Naive thymus-derived CD4-positive, alpha-beta T cell (primary cell): ENCODE data around the gene SCNN1B. TPM values are rescaled to one million over a fixed set of nuclear protein-coding genes. Genes with fewer than 3 reads are reported as not detected.

Source experiments
- ATAC-seq: fragments of 150-1000 bp; cut with Tn5 transposase; 2 replicates; pipeline ENCODE4 v1.10.0; 2021; ENCODE audit warnings: mild to moderate bottlenecking, moderate library complexity
- CTCF ChIA-PET: fragments of 350-600 bp; sonication (Branson Sonifier 250); formaldehyde crosslinking; loops from one replicate; lab custom pipeline; 2021; ENCODE audit warnings: antibody characterized with exemption; lab: Charles Lee
- POLR2A ChIA-PET: fragments of 350-600 bp; sonication (Branson Sonifier 250); formaldehyde crosslinking; loops from one replicate; lab custom pipeline; 2021; ENCODE audit warnings: antibody characterized with exemption, inconsistent platforms; lab: Charles Lee
- DNase-seq, 9 donors: peaks; one replicate each; pipeline versions ENCODE4 v3.0.0 to v3.0.0-alpha.2; 2020 to 2022; ENCODE audit warnings: mixed read lengths in 1 of 9
- H3K27ac ChIP-seq: one replicate; pipeline ENCODE4 v1.7.0; 2013; ENCODE audit warnings: mild to moderate bottlenecking, low read depth, low read length, moderate library complexity
- H3K27me3 ChIP-seq, 2 donors: one replicate each; pipeline ENCODE4 v1.7.0; 2013; ENCODE audit warnings: low read length in 2 of 2, mild to moderate bottlenecking in 2 of 2, moderate library complexity in 2 of 2; ENCODE audit not compliant: control insufficient read depth in 2 of 2, insufficient read depth in 2 of 2
- H3K36me3 ChIP-seq, 3 experiments: 1 replicate in 2 of 3; 2 replicates in 1 of 3; pipeline ENCODE4 v1.7.0; 2013; ENCODE audit warnings: low read length in 3 of 3, mild to moderate bottlenecking in 3 of 3, moderate library complexity in 1 of 3; ENCODE audit not compliant: insufficient read depth in 3 of 3, control insufficient read depth in 2 of 3
- H3K4me1 ChIP-seq, 2 donors: one replicate each; pipeline ENCODE4 v1.7.0; 2013; ENCODE audit warnings: low read length in 2 of 2, mild to moderate bottlenecking in 2 of 2, moderate library complexity in 1 of 2; ENCODE audit not compliant: control insufficient read depth in 2 of 2, insufficient read depth in 2 of 2
- H3K4me3 ChIP-seq: 2 replicates; pipeline ENCODE4 v1.7.0; 2013; ENCODE audit warnings: mild to moderate bottlenecking, low read length
- H3K9me3 ChIP-seq, 3 experiments: 1 replicate in 2 of 3; 2 replicates in 1 of 3; pipeline ENCODE4 v1.7.0; 2013; ENCODE audit warnings: low read length in 3 of 3; ENCODE audit not compliant: control insufficient read depth in 2 of 3
- H3K27ac Mint-ChIP-seq, 9 donors: one replicate each; pipeline ENCODE4 v1.8.0; 2020 to 2022; ENCODE audit warnings: mixed read lengths in 9 of 9, mild to moderate bottlenecking in 8 of 9, moderate library complexity in 5 of 9, inconsistent platforms in 2 of 9
- H3K27me3 Mint-ChIP-seq, 5 donors: one replicate each; pipeline ENCODE4 v1.8.0; 2021 to 2022; ENCODE audit warnings: mixed read lengths in 5 of 5, mild to moderate bottlenecking in 1 of 5
- H3K36me3 Mint-ChIP-seq, 5 donors: one replicate each; pipeline ENCODE4 v1.8.0; 2020 to 2022; ENCODE audit warnings: mixed read lengths in 5 of 5, mild to moderate bottlenecking in 3 of 5, inconsistent platforms in 1 of 5
- H3K4me1 Mint-ChIP-seq, 7 donors: one replicate each; pipeline ENCODE4 v1.8.0; 2020 to 2022; ENCODE audit warnings: mixed read lengths in 7 of 7, mild to moderate bottlenecking in 3 of 7, inconsistent platforms in 1 of 7
- H3K4me3 Mint-ChIP-seq, 10 donors: one replicate each; pipeline ENCODE4 v1.8.0; 2020 to 2022; ENCODE audit warnings: mild to moderate bottlenecking in 10 of 10, mixed read lengths in 10 of 10, moderate library complexity in 6 of 10, inconsistent platforms in 2 of 10
- H3K9me3 Mint-ChIP-seq, 11 donors: one replicate each; pipeline ENCODE4 v1.8.0; 2020 to 2022; ENCODE audit warnings: mixed read lengths in 11 of 11, mild to moderate bottlenecking in 4 of 11, inconsistent platforms in 1 of 11, moderate library complexity in 1 of 11
- intact Hi-C, 2 donors: fragments of 100-400 bp; cut with micrococcal nuclease; formaldehyde crosslinking; loops; one replicate each; pipeline ENCODE4 v1.15.1; 2023
- polyA plus RNA-seq, 2 donors: library from polyadenylated mRNA; unstranded; fragments of 300-500 nt; fragmentation: Illumina TruSeq; gene quantifications; one replicate each; pipeline ENCODE4 v1.2.3, GENCODE V29; 2021
- total RNA-seq, 6 experiments: library from RNA in 5 of 6; stranded (reverse) in 5 of 6; gene quantifications; 1 replicate in 5 of 6; 2 replicates in 1 of 6; pipeline ENCODE4 v1.2.3 and lab custom pipeline; 2021 to 2026

The SCNN1B gene
- total and polyA plus RNA-seq, 7 experiments from 2014 or later = not detected

- CTCF ChIA-PET = no interaction called here
- no peak for DNase-seq
These were observed 15.6 kb downstream of the SCNN1B start for GRCh38 chr16:23317751-23318150.

GRCh38 chr16:23318639-23319038, 16.5 kb downstream of the SCNN1B start:
- H3K27ac Mint-ChIP-seq = no peak overlapping the region
- ChIA-PET CTCF (no interaction called here), POLR2A (no interaction called here)
- H3K36me3 Mint-ChIP-seq = no peaks in the 10 kb centered on the region
- no peak overlapping the region for H3K4me3 ChIP-seq
- no peaks in the 10 kb centered on the region for H3K36me3 ChIP-seq
- no peaks in the 10 kb centered on the region for H3K4me1 Mint-ChIP-seq
- H3K27me3 Mint-ChIP-seq = peaks cover 0 to 5% (median 0%) of the 10 kb centered on the region in 5 donors
- intact Hi-C loops = no loop called here
- no peak overlapping the region for H3K27ac ChIP-seq
- no peaks in the 10 kb centered on the region for H3K27me3 ChIP-seq
- peaks cover 0 to 1% (median 0%) of the 10 kb centered on the region in 11 donors for H3K9me3 Mint-ChIP-seq
- ATAC-seq (no peak), DNase-seq (no peak)
- no peak overlapping the region for H3K4me3 Mint-ChIP-seq
- H3K4me1 ChIP-seq = no peaks in the 10 kb centered on the region
- peaks cover 0 to 3% (median 0%) of the 10 kb centered on the region in 3 experiments for H3K9me3 ChIP-seq

More at GRCh38 chr16:23317751-23318150, 15.6 kb downstream of the SCNN1B start:
- POLR2A ChIA-PET = no interaction called here
- intact Hi-C loops = no loop called here
- Histone ChIP-seq H3K27ac (no peak overlapping the region), H3K9me3 (peaks cover 0 to 3% (median 0%) of the 10 kb centered on the region in 3 experiments), H3K27me3 (no peaks in the 10 kb centered on the region), H3K4me1 (no peaks in the 10 kb centered on the region), H3K4me3 (no peak overlapping the region), H3K36me3 (no peaks in the 10 kb centered on the region)
- Mint-ChIP-seq H3K4me1 (no peaks in the 10 kb centered on the region), H3K27ac (no peak overlapping the region), H3K27me3 (peaks cover 0 to 5% (median 0%) of the 10 kb centered on the region in 5 donors), H3K36me3 (no peaks in the 10 kb centered on the region), H3K9me3 (peaks cover 0 to 1% (median 0%) of the 10 kb centered on the region in 11 donors), H3K4me3 (no peak overlapping the region)
- no peak for ATAC-seq

DNA sequence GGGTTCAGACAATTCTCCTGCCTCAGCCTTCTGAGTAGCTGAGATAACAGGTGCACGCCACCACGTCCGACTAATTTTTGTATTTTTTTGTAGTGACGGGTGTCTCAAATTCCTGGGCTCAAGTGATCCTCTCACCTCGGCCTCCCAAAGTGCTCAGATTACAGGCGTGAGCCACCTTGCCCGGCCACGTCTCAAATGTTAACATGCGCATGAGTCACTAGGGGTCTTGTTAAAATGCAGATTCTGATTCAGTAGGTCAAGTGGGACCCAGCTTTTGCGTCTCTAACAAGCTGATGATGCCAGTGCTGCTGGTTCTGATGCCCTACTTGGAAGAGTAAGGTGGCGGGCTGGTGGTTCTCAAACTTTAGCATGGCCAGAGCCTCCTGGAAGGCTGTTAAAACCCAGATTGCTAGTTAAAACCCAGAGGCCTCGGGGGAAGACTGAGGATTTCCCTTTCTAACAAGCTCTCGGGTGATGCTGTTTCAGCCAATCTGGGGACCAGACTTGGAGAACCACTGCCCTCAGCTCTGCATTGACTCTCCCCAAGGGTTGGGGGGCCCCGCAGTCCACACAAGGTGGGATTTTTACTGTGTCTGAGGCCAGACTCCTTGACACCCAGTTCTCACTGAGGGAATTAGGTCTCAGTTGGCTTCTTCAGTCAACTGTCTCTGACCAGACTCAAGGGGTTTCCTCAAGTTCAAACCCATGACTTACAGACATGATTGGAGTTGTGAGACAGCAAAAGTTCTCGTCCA, 17.9 kb downstream of the SCNN1B start:
- no peak for ATAC-seq
- intact Hi-C loops = no loop called here
- Mint-ChIP-seq H3K9me3 (peaks cover 0 to 1% (median 0%) of the 10 kb centered on the region in 11 donors), H3K36me3 (no peaks in the 10 kb centered on the region), H3K27ac (no peak overlapping the region), H3K4me1 (no peaks in the 10 kb centered on the region), H3K4me3 (no peak overlapping the region), H3K27me3 (peaks cover 0 to 5% (median 0%) of the 10 kb centered on the region in 5 donors)
- H3K36me3 ChIP-seq = no peaks in the 10 kb centered on the region
- H3K27ac ChIP-seq = no peak overlapping the region
- no peak for DNase-seq
- no peaks in the 10 kb centered on the region for H3K27me3 ChIP-seq
- H3K9me3 ChIP-seq = peaks cover 0 to 3% (median 0%) of the 10 kb centered on the region in 3 experiments
- H3K4me1 ChIP-seq = no peaks in the 10 kb centered on the region
- CTCF ChIA-PET = no interaction called here
- H3K4me3 ChIP-seq = no peak overlapping the region
- POLR2A ChIA-PET = no interaction called here

GRCh38 chr16:23320693-23321092, 18.6 kb downstream of the SCNN1B start:
- H3K27me3 ChIP-seq = no peaks in the 10 kb centered on the region
- no peaks in the 10 kb centered on the region for H3K36me3 ChIP-seq
- no peaks in the 10 kb centered on the region for H3K36me3 Mint-ChIP-seq
- no peaks in the 10 kb centered on the region for H3K4me1 ChIP-seq
- no peaks in the 10 kb centered on the region for H3K9me3 Mint-ChIP-seq
- H3K27me3 Mint-ChIP-seq = peaks cover 0 to 5% (median 0%) of the 10 kb centered on the region in 5 donors
- no peaks in the 10 kb centered on the region for H3K4me1 Mint-ChIP-seq
- intact Hi-C loops = no loop called here
- no peak overlapping the region for H3K4me3 Mint-ChIP-seq
- H3K4me3 ChIP-seq = no peak overlapping the region
- no peak overlapping the region for H3K27ac Mint-ChIP-seq
- H3K27ac ChIP-seq = no peak overlapping the region
- ATAC-seq (no peak), DNase-seq (no peak)
- ChIA-PET POLR2A (no interaction called here), CTCF (no interaction called here)
- peaks cover 0 to 3% (median 0%) of the 10 kb centered on the region in 3 experiments for H3K9me3 ChIP-seq

DNA sequence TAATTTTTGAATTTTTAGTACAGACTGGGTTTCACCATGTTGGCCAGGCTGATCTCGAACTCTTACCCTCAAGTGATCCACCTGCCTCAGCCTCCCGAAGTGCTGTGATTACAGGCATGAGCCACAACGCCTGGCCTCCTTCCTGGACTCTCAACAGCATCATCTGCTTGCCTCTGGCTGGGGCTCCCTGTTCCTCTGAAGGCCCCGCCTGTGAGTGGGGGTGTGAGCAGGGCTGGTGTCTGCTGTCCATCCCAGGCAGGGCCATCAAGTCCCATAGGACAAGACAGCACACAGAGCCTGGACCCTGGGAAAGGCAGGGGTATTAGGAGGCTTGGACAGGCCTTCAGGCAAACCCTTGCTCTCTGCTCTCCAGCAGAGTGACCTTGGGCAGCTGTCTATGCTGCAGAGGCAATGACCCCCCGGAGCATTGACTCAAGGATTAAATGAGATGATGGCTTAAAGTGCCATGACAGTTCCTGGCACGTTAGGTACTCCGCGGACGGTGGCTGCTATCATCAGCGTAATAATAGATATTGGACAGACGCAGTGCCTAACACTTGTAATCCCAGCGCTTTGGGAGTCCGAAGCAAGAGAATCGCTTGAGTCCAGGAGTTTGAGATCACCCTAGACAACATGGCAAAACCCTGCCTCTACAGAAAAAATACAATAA, 19.2 kb downstream of the SCNN1B start:
- Mint-ChIP-seq H3K4me3 (no peak overlapping the region), H3K4me1 (no peaks in the 10 kb centered on the region), H3K9me3 (no peaks in the 10 kb centered on the region), H3K36me3 (no peaks in the 10 kb centered on the region), H3K27ac (no peak overlapping the region), H3K27me3 (peaks cover 0 to 5% (median 0%) of the 10 kb centered on the region in 5 donors)
- POLR2A ChIA-PET = no interaction called here
- ATAC-seq (no peak), DNase-seq (no peak)
- Histone ChIP-seq H3K4me1 (no peaks in the 10 kb centered on the region), H3K36me3 (no peaks in the 10 kb centered on the region), H3K27ac (no peak overlapping the region), H3K27me3 (no peaks in the 10 kb centered on the region), H3K9me3 (no peaks in the 10 kb centered on the region), H3K4me3 (no peak overlapping the region)
- CTCF ChIA-PET = no interaction called here
- intact Hi-C loops = no loop called here

DNA sequence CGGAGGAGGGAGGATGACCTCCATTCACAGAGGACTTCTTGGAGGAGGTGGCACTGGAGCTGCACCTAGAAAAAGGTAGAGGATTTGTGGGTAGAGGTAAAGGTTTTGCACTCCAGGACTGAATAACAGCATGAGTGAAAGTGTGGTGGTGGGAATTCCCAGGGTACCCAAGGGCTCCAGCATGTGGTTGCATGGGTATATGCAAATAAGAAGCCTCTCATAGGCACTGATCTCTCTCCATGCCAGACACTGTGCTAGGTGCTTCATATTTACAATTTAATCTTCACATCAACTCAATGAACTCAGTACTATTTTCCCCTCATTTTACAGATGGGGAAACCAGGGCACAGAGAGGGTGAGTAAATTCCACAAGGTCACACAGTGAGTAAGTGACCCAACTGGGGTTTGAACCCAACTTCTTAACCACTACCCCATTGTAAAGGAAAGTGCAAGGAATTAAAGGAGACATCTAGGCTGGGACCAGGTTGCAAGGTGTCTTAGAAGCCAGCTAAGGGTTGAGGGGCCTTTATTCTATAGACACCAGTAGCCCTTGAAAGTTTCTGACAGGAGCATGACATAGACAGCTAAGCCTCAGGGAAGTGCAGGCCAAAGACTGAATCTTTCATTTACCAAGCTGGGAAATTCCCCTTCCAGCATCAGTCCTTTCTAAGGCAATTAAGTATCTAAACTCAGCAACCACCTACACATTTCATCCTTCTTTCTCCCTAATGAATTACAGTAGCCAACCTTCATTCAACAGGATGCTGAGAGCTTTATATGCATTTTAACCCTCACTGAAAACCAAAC, 21.3 kb downstream of the SCNN1B start:
- Mint-ChIP-seq H3K36me3 (no peaks in the 10 kb centered on the region), H3K4me1 (no peaks in the 10 kb centered on the region), H3K4me3 (no peak overlapping the region), H3K27ac (no peak overlapping the region), H3K9me3 (no peaks in the 10 kb centered on the region), H3K27me3 (peaks cover 0 to 6% (median 0%) of the 10 kb centered on the region in 5 donors)
- ATAC-seq (no peak), DNase-seq (no peak)
- H3K4me1 ChIP-seq = no peaks in the 10 kb centered on the region
- no peaks in the 10 kb centered on the region for H3K36me3 ChIP-seq
- no peaks in the 10 kb centered on the region for H3K9me3 ChIP-seq
- H3K27me3 ChIP-seq = no peaks in the 10 kb centered on the region
- intact Hi-C loops = no loop called here
- CTCF ChIA-PET = no interaction called here
- no peak overlapping the region for H3K4me3 ChIP-seq
- POLR2A ChIA-PET = no interaction called here
- H3K27ac ChIP-seq = no peak overlapping the region
